Osteoblast (primary cell): ENCODE measurements around the gene TRANK1. TPM values are rescaled to one million over a fixed set of nuclear protein-coding genes. Genes with fewer than 3 reads are reported as not detected.

Experiments
- DNase-seq: peaks from one replicate; pipeline ENCODE4 v3.0.0; 2011; ENCODE audit warnings: low spot score, mixed read lengths; ENCODE audit not compliant: insufficient read length; ENCODE audit errors: missing footprints
- H2AFZ ChIP-seq: 2 replicates; pipeline ENCODE4 v1.6.0; 2011; ENCODE audit warnings: mild to moderate bottlenecking, low read length
- H3K27ac ChIP-seq: 2 replicates; pipeline ENCODE4 v1.5.1; 2011; ENCODE audit warnings: mild to moderate bottlenecking, low read depth, low read length, moderate library complexity
- H3K27me3 ChIP-seq: 2 replicates; pipeline ENCODE4 v1.6.0; 2012; ENCODE audit warnings: mild to moderate bottlenecking, control low read depth, inconsistent platforms, low read length, moderate library complexity; ENCODE audit not compliant: insufficient read depth
- H3K36me3 ChIP-seq: 2 replicates; pipeline ENCODE4 v1.5.1; 2011; ENCODE audit warnings: mild to moderate bottlenecking, low read length, control low read depth, moderate library complexity; ENCODE audit not compliant: insufficient read depth
- H3K4me1 ChIP-seq: 2 replicates; pipeline ENCODE4 v1.5.1; 2011; ENCODE audit warnings: mild to moderate bottlenecking, low read length, control low read depth, moderate library complexity; ENCODE audit not compliant: insufficient read depth
- H3K4me2 ChIP-seq: 2 replicates; pipeline ENCODE4 v1.6.0; 2011; ENCODE audit warnings: mild to moderate bottlenecking, low read length; ENCODE audit not compliant: insufficient read depth
- H3K4me3 ChIP-seq: fragments of 200-600 bp; sonication (generic); 3 replicates; pipeline ENCODE4 v1.5.1; 2012; ENCODE audit warnings: mild to moderate bottlenecking, low read length, inconsistent platforms; ENCODE audit not compliant: insufficient read depth
- H3K79me2 ChIP-seq: 2 replicates; pipeline ENCODE4 v1.6.0; 2012; ENCODE audit warnings: mild to moderate bottlenecking, low read length, control low read depth, inconsistent platforms; ENCODE audit not compliant: insufficient read depth
- H3K9me3 ChIP-seq: 2 replicates; pipeline ENCODE4 v1.5.1; 2011; ENCODE audit warnings: low read depth, low read length, control low read depth
- H4K20me1 ChIP-seq: 2 replicates; pipeline ENCODE4 v1.6.0; 2012; ENCODE audit warnings: mild to moderate bottlenecking, low read length, control low read depth; ENCODE audit not compliant: insufficient read depth
- total RNA-seq: library from RNA; depleted of rRNA; stranded (reverse); fragments of >200 nt; gene quantifications from 2 replicates; pipeline ENCODE4 v1.2.3, GENCODE V29; 2012
- TF ChIP-seq, protein P1 (sequence below): IDR thresholded peaks from 2 replicates; pipeline ENCODE4 v1.5.1; 2011; ENCODE audit warnings: mild to moderate bottlenecking, low read depth, low read length, moderate library complexity; ENCODE audit errors: extremely low read depth

TRANK1 gene
- total RNA-seq, 1 donor, result 30.8 TPM

DNA sequence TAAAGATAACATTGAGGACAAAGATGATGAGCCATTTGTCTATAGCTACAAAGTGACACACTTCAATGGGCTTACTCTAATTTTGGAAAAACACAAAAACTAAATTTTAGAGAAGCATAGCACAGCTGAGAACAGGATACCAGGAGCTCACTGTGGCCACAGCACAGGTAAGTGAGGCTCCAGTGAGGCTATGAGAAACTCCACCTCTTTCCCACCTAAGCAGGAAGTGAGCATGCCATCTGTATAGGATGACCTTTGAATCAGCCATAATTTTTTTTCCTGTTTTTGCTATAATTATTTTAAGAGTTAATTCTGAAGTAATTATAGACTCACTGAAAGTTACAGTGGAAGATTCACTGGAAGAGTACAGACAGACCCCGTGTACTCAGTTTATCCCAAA is 98.4 kb downstream of the TRANK1 start:
- H3K27me3 ChIP-seq, result no peaks in the 10 kb centered on the region
- H3K9me3 ChIP-seq, result peaks cover 3% of the 10 kb centered on the region
- no peak overlapping the region for H2AFZ ChIP-seq
- no peaks in the 10 kb centered on the region for H3K4me1 ChIP-seq
- no peak for DNase-seq
- no peak overlapping the region for H3K4me2 ChIP-seq
- H3K27ac ChIP-seq, result no peak overlapping the region
- H3K36me3 ChIP-seq, result peaks cover 12% of the 10 kb centered on the region
- H3K79me2 ChIP-seq, result no peaks in the 10 kb centered on the region
- H4K20me1 ChIP-seq, result no peaks in the 10 kb centered on the region
- H3K4me3 ChIP-seq, result no peak overlapping the region
- TF ChIP-seq, protein P1, sequence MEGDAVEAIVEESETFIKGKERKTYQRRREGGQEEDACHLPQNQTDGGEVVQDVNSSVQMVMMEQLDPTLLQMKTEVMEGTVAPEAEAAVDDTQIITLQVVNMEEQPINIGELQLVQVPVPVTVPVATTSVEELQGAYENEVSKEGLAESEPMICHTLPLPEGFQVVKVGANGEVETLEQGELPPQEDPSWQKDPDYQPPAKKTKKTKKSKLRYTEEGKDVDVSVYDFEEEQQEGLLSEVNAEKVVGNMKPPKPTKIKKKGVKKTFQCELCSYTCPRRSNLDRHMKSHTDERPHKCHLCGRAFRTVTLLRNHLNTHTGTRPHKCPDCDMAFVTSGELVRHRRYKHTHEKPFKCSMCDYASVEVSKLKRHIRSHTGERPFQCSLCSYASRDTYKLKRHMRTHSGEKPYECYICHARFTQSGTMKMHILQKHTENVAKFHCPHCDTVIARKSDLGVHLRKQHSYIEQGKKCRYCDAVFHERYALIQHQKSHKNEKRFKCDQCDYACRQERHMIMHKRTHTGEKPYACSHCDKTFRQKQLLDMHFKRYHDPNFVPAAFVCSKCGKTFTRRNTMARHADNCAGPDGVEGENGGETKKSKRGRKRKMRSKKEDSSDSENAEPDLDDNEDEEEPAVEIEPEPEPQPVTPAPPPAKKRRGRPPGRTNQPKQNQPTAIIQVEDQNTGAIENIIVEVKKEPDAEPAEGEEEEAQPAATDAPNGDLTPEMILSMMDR, result no peak

DNA sequence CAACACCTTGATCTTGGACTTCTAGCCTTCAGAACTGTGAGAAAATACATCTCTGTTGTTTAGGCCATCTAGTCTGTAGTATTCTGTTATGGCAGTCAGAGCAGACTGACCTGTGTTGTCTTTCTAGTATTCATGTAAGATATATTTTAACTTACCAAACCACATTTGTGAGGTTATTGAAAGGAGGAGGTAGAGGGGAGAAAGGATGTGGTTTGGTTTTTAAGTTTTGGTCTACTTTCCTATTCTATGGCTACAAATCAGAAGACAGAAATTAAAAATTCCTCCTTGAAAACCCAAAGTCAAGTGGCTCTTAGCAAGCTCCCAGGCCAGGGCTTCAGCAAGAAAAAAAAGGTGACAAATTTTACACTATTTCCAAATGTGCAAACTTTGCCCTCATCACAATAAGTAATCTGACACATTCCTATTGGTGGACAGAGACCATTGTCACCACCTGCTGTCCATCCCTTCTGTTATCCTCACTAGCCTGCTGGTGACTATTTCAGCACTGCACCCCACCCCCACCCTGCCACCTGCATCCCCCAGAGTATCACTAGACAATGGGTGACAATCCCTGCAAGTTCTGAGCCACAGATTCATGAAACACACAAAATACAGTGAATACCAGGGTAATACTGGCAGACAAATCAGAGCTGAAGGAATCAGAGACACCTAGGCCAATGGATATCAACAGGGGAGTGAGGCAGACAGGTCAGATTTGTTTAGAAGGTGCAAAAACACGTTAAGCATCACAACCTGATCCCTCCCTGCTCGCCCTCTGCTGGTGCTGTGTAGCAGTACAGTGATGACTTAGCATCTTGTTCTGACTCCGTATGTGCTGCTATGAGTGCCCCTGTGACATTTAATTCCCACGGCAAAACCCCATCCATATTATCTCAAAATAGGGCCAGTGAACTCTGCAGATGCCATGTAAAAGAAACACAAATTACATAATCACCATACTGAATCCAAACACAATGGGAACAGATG is 101.5 kb downstream of the TRANK1 start:
- peak; percentile 48 for DNase-seq
- Histone ChIP-seq H3K4me1 (no peaks in the 10 kb centered on the region), H3K9me3 (peaks cover 3% of the 10 kb centered on the region), H2AFZ (no peak overlapping the region), H4K20me1 (no peaks in the 10 kb centered on the region), H3K4me3 (no peak overlapping the region), H3K27me3 (no peaks in the 10 kb centered on the region), H3K79me2 (no peaks in the 10 kb centered on the region), H3K36me3 (peaks cover 9% of the 10 kb centered on the region), H3K4me2 (no peak overlapping the region), H3K27ac (no peak overlapping the region)
- TF ChIP-seq, protein P1, result peak; percentile 74

DNA sequence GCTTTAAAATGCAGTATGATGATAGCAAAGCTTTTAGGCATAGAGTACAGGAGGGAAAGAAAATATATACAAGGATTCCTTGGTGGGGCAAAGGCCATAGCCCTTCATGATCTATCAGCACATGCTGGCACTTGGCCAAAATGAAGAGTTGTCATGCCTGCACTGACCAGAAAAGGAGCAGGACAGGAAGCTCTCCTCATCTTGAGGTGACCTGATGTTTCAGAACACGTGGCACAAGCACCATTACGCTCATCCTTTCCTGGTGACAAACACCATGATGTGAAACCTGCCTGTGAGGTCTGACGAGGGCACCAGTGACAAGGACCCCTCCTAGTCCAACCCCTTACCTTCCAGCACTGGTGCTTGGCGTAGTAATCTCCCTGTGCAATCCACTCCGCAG is 102.6 kb downstream of the TRANK1 start:
- no peaks in the 10 kb centered on the region for H3K79me2 ChIP-seq
- TF ChIP-seq, protein P1, result no peak
- H3K4me2 ChIP-seq, result no peak overlapping the region
- no peak overlapping the region for H3K27ac ChIP-seq
- H3K4me3 ChIP-seq, result no peak overlapping the region
- no peak overlapping the region for H2AFZ ChIP-seq
- H3K36me3 ChIP-seq, result peaks cover 9% of the 10 kb centered on the region
- peaks cover 3% of the 10 kb centered on the region for H3K9me3 ChIP-seq
- no peak for DNase-seq
- H3K27me3 ChIP-seq, result no peaks in the 10 kb centered on the region
- H3K4me1 ChIP-seq, result no peaks in the 10 kb centered on the region
- H4K20me1 ChIP-seq, result no peaks in the 10 kb centered on the region

DNA sequence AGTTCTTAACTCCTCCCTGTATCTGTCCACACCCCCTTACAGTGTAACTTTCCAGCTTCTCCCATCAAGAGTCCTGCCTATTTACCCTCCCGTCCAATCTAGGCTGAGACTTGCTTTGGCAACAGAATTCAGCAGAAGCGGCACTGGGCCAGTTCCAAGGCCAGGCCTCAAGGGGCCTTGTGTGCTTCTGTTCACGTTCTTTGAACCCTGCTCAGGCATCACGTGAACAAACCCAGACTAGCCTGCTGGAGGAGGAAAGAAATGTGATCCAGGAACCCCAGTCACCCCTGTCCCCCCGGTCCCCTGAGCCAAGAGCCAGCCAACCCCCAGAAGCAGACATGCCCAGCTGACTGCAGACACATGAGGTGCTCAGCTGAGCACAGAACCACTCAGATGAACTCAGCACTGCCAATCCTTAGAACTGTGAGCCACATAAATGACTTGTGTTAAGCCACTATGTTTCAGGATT is 104.4 kb downstream of the TRANK1 start:
- H3K27me3 ChIP-seq, result no peaks in the 10 kb centered on the region
- no peaks in the 10 kb centered on the region for H3K79me2 ChIP-seq
- DNase-seq, result no peak
- H3K4me1 ChIP-seq, result no peaks in the 10 kb centered on the region
- H3K4me2 ChIP-seq, result no peak overlapping the region
- peaks cover 3% of the 10 kb centered on the region for H3K9me3 ChIP-seq
- H3K27ac ChIP-seq, result no peak overlapping the region
- no peak overlapping the region for H2AFZ ChIP-seq
- peaks cover 9% of the 10 kb centered on the region for H3K36me3 ChIP-seq
- H4K20me1 ChIP-seq, result no peaks in the 10 kb centered on the region
- no peak overlapping the region for H3K4me3 ChIP-seq
- TF ChIP-seq, protein P1, result no peak
